ENCODE measurements around the gene ABHD17C.

- TF ChIP-seq POLR2A (IDR thresholded peaks at IDR 0.05): no peak
- TF ChIP-seq, protein P1, sequence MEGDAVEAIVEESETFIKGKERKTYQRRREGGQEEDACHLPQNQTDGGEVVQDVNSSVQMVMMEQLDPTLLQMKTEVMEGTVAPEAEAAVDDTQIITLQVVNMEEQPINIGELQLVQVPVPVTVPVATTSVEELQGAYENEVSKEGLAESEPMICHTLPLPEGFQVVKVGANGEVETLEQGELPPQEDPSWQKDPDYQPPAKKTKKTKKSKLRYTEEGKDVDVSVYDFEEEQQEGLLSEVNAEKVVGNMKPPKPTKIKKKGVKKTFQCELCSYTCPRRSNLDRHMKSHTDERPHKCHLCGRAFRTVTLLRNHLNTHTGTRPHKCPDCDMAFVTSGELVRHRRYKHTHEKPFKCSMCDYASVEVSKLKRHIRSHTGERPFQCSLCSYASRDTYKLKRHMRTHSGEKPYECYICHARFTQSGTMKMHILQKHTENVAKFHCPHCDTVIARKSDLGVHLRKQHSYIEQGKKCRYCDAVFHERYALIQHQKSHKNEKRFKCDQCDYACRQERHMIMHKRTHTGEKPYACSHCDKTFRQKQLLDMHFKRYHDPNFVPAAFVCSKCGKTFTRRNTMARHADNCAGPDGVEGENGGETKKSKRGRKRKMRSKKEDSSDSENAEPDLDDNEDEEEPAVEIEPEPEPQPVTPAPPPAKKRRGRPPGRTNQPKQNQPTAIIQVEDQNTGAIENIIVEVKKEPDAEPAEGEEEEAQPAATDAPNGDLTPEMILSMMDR (IDR thresholded peaks at IDR 0.05): no peak
- no peak for TF ChIP-seq POLR2AphosphoS5 (IDR thresholded peaks at IDR 0.05)
- no peak for TF ChIP-seq EP300 (IDR thresholded peaks at IDR 0.05; ENCODE audit: low read depth)
Measured at GRCh38 chr15:80710635-80711554, 15.8 kb downstream of the ABHD17C start.

All from transverse colon (tissue), 4 donors.